AG04449 (cell line): ENCODE measurements around the gene SPRR3.

Source experiments
- CTCF ChIA-PET: fragments of 350-600 bp; formaldehyde crosslinking; extraction: SDS; loops from one replicate; lab custom pipeline; 2021; ENCODE audit warnings: antibody characterized with exemption; lab: Yijun Ruan, JAX
- POLR2A ChIA-PET: fragments of 400-600, 350-600 bp; formaldehyde crosslinking; extraction: SDS; loops from one replicate; lab custom pipeline; 2020; ENCODE audit warnings: antibody characterized with exemption, inconsistent platforms; lab: Yijun Ruan, JAX
- DNase-seq: peaks from one replicate; pipeline ENCODE4 v3.0.0-alpha.2; 2010; ENCODE audit warnings: low read depth, low spot score
- H3K4me3 ChIP-seq: 2 replicates; pipeline ENCODE4 v1.5.1; 2011; ENCODE audit warnings: low read depth, mild to moderate bottlenecking, control low read depth, low read length
- TF ChIP-seq, protein P1 (sequence below): IDR thresholded peaks from one replicate; pipeline ENCODE4 v1.5.1; 2011; ENCODE audit warnings: mild to moderate bottlenecking, moderate library complexity, low read length, control low read depth, inconsistent platforms; ENCODE audit not compliant: insufficient read depth; ENCODE audit errors: missing control alignments

SPRR3 gene

DNA sequence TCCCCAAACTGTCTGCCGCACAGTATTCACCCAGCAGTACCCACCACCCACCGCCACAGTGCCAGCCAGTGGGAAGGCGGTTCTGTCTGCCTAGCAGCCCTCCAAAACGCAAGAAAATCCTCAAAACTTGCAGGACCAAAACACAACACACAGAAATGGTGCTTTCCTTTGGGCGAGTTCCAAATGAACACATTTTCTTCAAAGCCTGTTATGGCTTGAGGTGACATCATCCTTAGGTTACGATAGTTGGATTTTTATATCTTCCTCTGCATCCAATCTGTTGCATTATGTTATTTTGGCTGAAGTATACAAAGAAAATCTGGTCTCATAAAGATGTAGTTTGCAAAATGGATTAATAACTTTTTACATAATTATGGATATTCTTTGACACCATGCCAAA is 8.4 kb upstream of the SPRR3 start:
- H3K4me3 ChIP-seq, result no peak overlapping the region
- no peak for DNase-seq
- ChIA-PET POLR2A (no interaction called here), CTCF (no interaction called here)
- TF ChIP-seq, protein P1, sequence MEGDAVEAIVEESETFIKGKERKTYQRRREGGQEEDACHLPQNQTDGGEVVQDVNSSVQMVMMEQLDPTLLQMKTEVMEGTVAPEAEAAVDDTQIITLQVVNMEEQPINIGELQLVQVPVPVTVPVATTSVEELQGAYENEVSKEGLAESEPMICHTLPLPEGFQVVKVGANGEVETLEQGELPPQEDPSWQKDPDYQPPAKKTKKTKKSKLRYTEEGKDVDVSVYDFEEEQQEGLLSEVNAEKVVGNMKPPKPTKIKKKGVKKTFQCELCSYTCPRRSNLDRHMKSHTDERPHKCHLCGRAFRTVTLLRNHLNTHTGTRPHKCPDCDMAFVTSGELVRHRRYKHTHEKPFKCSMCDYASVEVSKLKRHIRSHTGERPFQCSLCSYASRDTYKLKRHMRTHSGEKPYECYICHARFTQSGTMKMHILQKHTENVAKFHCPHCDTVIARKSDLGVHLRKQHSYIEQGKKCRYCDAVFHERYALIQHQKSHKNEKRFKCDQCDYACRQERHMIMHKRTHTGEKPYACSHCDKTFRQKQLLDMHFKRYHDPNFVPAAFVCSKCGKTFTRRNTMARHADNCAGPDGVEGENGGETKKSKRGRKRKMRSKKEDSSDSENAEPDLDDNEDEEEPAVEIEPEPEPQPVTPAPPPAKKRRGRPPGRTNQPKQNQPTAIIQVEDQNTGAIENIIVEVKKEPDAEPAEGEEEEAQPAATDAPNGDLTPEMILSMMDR, result no peak

DNA sequence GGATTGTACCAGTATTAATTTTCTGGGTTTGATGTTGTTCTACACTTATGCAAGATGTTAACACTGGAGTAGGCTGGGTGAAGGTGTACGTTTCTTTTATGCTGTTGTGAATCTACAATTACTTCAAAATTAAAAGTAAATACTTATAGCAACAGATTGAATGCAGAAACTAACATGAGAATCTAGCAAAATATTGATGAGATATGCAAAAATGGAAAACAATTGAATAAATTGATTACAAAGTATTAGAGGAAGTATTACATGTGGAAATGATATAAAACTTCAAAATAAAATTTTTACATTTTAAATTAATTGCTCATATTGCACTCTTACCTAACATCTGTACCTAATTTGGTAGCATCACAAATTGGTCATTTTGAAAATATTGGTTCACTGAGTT is 5.7 kb upstream of the SPRR3 start:
- no peak overlapping the region for H3K4me3 ChIP-seq
- TF ChIP-seq, protein P1, result no peak
- POLR2A ChIA-PET, result no interaction called here
- DNase-seq, result no peak
- CTCF ChIA-PET, result no interaction called here

DNA sequence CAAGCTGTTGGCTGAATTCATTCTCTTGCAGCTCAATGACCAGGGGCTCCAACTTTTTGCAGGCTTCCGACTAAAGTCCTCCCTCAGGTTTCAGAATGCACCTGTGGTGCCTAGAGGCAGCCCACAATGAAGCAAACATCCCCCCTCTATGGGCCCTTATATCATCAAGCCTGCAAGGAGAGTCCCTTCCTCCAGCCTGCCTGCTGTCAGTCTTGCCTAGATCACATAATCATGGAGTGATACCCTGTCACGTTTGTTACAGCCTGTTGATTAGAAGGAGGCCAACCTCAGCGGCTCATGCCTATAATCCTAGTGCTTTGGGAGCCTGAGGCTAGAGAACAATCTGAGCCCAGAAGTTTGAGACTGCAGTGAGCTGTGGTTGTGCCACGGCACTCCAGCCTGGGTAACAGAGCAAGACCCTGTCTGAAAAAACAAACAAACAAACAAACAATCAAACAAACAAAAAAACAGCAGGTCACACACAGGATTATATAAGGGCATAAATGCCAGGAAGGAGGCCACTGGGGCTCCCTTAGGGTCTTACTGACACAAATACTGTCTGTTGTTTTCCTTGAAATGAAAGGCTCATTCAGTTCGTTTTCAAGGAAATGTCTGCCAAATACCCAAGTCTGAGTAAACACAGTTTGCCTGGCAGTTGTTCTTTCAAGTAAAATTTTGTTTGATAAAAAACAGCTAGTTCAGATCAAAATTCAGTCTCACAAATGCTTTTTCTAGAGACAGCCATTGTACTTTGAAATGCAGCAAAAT is 4.7 kb upstream of the SPRR3 start:
- POLR2A ChIA-PET, result no interaction called here

DNA sequence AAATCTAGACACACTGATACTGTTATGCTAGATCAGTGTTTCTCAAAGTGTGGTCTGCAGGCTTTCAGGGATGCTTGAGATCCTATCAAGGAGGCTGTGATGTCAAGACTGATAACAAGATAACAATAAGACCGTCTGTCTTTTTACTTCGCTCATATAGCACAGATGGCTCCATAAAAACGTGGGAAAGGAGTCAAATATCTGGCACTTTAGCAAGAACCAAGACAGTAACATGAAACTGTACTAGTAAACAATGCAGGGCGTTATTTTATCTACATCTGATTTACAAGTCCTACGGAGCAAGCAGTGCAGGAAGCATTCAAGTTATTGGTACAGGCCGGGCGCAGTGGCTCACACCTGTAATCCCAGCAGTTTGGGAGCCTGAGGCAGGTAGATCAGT is 3.6 kb upstream of the SPRR3 start:
- POLR2A ChIA-PET, result no interaction called here
- CTCF ChIA-PET, result interaction anchor here (1.5 kb wide), 1 partner anchor 127 kb away, joined by 3 read pairs; no protein-coding TSS in a partner anchor
- no peak overlapping the region for H3K4me3 ChIP-seq
- no peak for DNase-seq
- TF ChIP-seq, protein P1, result no peak

More for the DNA sequence above, 4.7 kb upstream of the SPRR3 start:
- TF ChIP-seq, protein P1, result no peak
- H3K4me3 ChIP-seq, result no peak overlapping the region
- no peak for DNase-seq
- CTCF ChIA-PET, result interaction anchor here (1.5 kb wide), 1 partner anchor 126 kb away, joined by 3 read pairs; no protein-coding TSS in a partner anchor

DNA sequence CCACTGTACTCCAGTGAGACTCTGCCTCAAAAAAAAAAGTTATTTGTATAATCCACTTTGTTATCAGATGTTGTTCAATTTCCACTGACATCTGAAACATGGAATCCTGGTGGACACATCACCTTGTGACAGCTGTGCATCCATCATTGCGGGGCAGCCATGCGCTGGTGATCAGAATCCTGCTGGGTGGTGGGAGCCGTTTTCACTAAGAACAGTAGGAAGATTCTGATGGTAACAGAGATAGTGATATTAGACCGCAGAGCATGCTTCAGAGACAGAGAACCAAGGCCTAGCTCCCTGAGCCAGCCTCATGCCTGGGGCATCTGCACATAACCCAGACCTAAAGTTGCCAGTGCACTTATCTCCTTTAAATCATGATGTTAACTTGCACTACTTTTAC is 3.1 kb upstream of the SPRR3 start:
- ChIA-PET POLR2A (no interaction called here), CTCF (no interaction called here)
- no peak overlapping the region for H3K4me3 ChIP-seq
- no peak for DNase-seq
- TF ChIP-seq, protein P1, result no peak

DNA sequence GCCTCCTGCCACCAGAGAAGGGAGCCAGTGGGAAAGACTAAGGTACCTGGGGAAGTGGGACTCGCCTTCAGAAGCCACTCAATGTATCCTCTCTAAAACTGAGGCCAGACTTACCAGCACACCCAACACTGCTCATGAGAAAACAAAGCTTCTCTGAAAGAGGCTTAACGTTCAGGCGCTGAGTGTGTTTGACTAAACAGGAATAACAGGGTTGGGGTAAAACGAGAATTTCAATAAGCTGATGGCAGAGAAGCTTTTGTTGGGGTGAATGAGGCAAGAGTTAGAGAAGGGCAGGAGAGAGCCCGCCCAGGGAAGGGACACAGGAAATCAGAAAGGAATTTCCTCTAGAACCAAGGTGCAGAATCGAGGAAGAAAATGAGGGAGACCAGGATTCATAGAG is 1.7 kb upstream of the SPRR3 start:
- no peak overlapping the region for H3K4me3 ChIP-seq
- TF ChIP-seq, protein P1, result no peak
- ChIA-PET POLR2A (no interaction called here), CTCF (no interaction called here)
- DNase-seq, result no peak
